CD14-positive monocyte (primary cell): ENCODE measurements around the gene GTF2F1. TPM values are rescaled to one million over a fixed set of nuclear protein-coding genes. Genes with fewer than 3 reads are reported as not detected.

Experiments used
- DNase-seq, 3 donors: peaks; one replicate each; pipeline ENCODE4 v3.0.0-alpha.2; 2011 to 2022
- H2AFZ ChIP-seq: 2 replicates; pipeline ENCODE4 v1.6.0; 2012; ENCODE audit warnings: mild to moderate bottlenecking, low read depth, low read length, inconsistent platforms; ENCODE audit not compliant: insufficient read depth, poor library complexity, severe bottlenecking
- H3K27ac ChIP-seq, 2 donors: 1 replicate in 1 of 2; 2 replicates in 1 of 2; pipeline ENCODE4 v1.5.1; 2012 to 2013; ENCODE audit warnings: low read length in 2 of 2, control low read depth in 1 of 2, inconsistent platforms in 1 of 2, low read depth in 1 of 2, mild to moderate bottlenecking in 1 of 2
- H3K27me3 ChIP-seq, 2 donors: one replicate each; pipeline versions ENCODE4 v1.6.0 to v1.6.1; 2011 to 2013; ENCODE audit warnings: low read length in 2 of 2; ENCODE audit not compliant: control insufficient read depth in 2 of 2, insufficient read depth in 2 of 2
- H3K36me3 ChIP-seq, 2 donors: replicated peaks in 1 of 2; 1 replicate in 1 of 2; 2 replicates in 1 of 2; pipeline versions ENCODE4 v1.5.1 to v1.6.1; 2012 to 2013; ENCODE audit warnings: low read length in 2 of 2, control low read depth in 1 of 2, inconsistent platforms in 1 of 2, mild to moderate bottlenecking in 1 of 2; ENCODE audit not compliant: insufficient read depth in 2 of 2, control insufficient read depth in 1 of 2
- H3K4me1 ChIP-seq, 2 donors: 1 replicate in 1 of 2; 2 replicates in 1 of 2; pipeline versions ENCODE4 v1.5.1 to v1.6.1; 2012 to 2013; ENCODE audit warnings: low read length in 2 of 2, control low read depth in 1 of 2, inconsistent platforms in 1 of 2, mild to moderate bottlenecking in 1 of 2, moderate library complexity in 1 of 2; ENCODE audit not compliant: insufficient read depth in 2 of 2, control insufficient read depth in 1 of 2
- H3K4me2 ChIP-seq: replicated peaks from 2 replicates; pipeline ENCODE3; 2012; ENCODE audit warnings: low read length, moderate library complexity, mild to moderate bottlenecking; ENCODE audit not compliant: poor library complexity, severe bottlenecking; ENCODE audit errors: extremely low read depth
- H3K4me3 ChIP-seq, 3 experiments: fragments of 200-600 bp in 1 of 3; sonication (generic) in 1 of 3; replicated peaks in 1 of 3; 1 replicate in 2 of 3; 2 replicates in 1 of 3; pipeline ENCODE4 v1.5.1; 2011 to 2013; ENCODE audit warnings: low read length in 3 of 3, mild to moderate bottlenecking in 3 of 3, control low read depth in 2 of 3, low read depth in 2 of 3, inconsistent platforms in 1 of 3, moderate library complexity in 1 of 3
- H3K79me2 ChIP-seq: 2 replicates; pipeline ENCODE4 v1.6.0; 2012; ENCODE audit warnings: mild to moderate bottlenecking, control low read depth, inconsistent platforms, low read length, moderate library complexity; ENCODE audit not compliant: insufficient read depth
- H3K9ac ChIP-seq: 2 replicates; pipeline ENCODE4 v1.6.0; 2017; ENCODE audit warnings: low read length, mild to moderate bottlenecking; ENCODE audit not compliant: insufficient read depth, poor library complexity, severe bottlenecking
- H3K9me3 ChIP-seq, 2 donors: replicated peaks in 1 of 2; 1 replicate in 1 of 2; 2 replicates in 1 of 2; pipeline versions ENCODE4 v1.5.1 to v1.6.1; 2012 to 2013; ENCODE audit warnings: low read length in 2 of 2, control low read depth in 1 of 2; ENCODE audit not compliant: control insufficient read depth in 1 of 2, insufficient read depth in 1 of 2
- H4K20me1 ChIP-seq: 2 replicates; pipeline ENCODE4 v1.6.0; 2012; ENCODE audit warnings: mild to moderate bottlenecking, low read length, control low read depth, moderate library complexity; ENCODE audit not compliant: insufficient read depth
- H3K27ac Mint-ChIP-seq, 7 donors: one replicate each; pipeline ENCODE4 v1.8.0; 2020; ENCODE audit warnings: mild to moderate bottlenecking in 7 of 7, mixed read lengths in 7 of 7, moderate library complexity in 6 of 7, inconsistent platforms in 2 of 7
- H3K27me3 Mint-ChIP-seq, 3 donors: one replicate each; pipeline ENCODE4 v1.8.0; 2021 to 2022; ENCODE audit warnings: low read depth in 3 of 3, mild to moderate bottlenecking in 3 of 3, mixed read lengths in 3 of 3, moderate library complexity in 3 of 3, inconsistent platforms in 1 of 3
- H3K36me3 Mint-ChIP-seq, 2 donors: one replicate each; pipeline ENCODE4 v1.8.0; 2020; ENCODE audit warnings: mixed read lengths in 2 of 2, inconsistent platforms in 1 of 2, mild to moderate bottlenecking in 1 of 2
- H3K4me1 Mint-ChIP-seq: one replicate; pipeline ENCODE4 v1.8.0; 2020; ENCODE audit warnings: mild to moderate bottlenecking, mixed read lengths
- H3K4me3 Mint-ChIP-seq, 2 donors: one replicate each; pipeline ENCODE4 v1.8.0; 2020; ENCODE audit warnings: mild to moderate bottlenecking in 2 of 2, mixed read lengths in 2 of 2, moderate library complexity in 1 of 2
- H3K9me3 Mint-ChIP-seq, 7 donors: one replicate each; pipeline ENCODE4 v1.8.0; 2020 to 2022; ENCODE audit warnings: mixed read lengths in 7 of 7, mild to moderate bottlenecking in 6 of 7, moderate library complexity in 6 of 7, inconsistent platforms in 2 of 7
- CTCF ChIP-seq: fragments of 200-600 bp; IDR thresholded peaks from one replicate; pipeline ENCODE4 v1.8.0; 2022; ENCODE audit warnings: antibody characterized with exemption, mild to moderate bottlenecking
- WGBS: methylation state at CpG from one replicate; pipeline ENCODE4 v1.1.5; 2013; ENCODE audit warnings: missing lambda C conversion rate; ENCODE audit not compliant: insufficient coverage; 5-methylcytosine and 5-hydroxymethylcytosine counted together
- intact Hi-C, 2 donors: fragments of 100-400 bp; cut with micrococcal nuclease; formaldehyde crosslinking; loops; one replicate each; pipeline versions ENCODE4 v1.15.0 to v1.15.1; 2023
- polyA plus RNA-seq, 3 donors: library from polyadenylated mRNA; depleted of rRNA in 1 of 3; unstranded in 2 of 3; stranded (reverse) in 1 of 3; fragments of 300-500 nt in 2 of 3; fragments of >200 nt in 1 of 3; fragmentation: Illumina TruSeq in 2 of 3; gene quantifications; 1 replicate in 2 of 3; 2 replicates in 1 of 3; pipeline ENCODE4 v1.2.3, GENCODE V29; 2012 to 2021

The GTF2F1 gene
- polyA plus RNA-seq, 3 donors, result 9.4 to 46.4 (median 13.2) TPM

- no peak for DNase-seq
- H3K9me3 Mint-ChIP-seq, result peaks cover 0 to 12% (median 3%) of the 10 kb centered on the region in 7 donors
- Histone ChIP-seq H3K4me3 (no peak overlapping the region), H3K9ac (no peak overlapping the region), H3K27ac (no peak overlapping the region), H3K4me2 (no peak overlapping the region), H4K20me1 (no peaks in the 10 kb centered on the region), H2AFZ (no peak overlapping the region), H3K9me3 (no peaks in the 10 kb centered on the region), H3K27me3 (no peaks in the 10 kb centered on the region), H3K36me3 (peaks cover 53 to 73% of the 10 kb centered on the region in 2 donors), H3K79me2 (no peaks in the 10 kb centered on the region), H3K4me1 (no peaks in the 10 kb centered on the region)
- peaks cover 0 to 2% (median 0%) of the 10 kb centered on the region in 3 donors for H3K27me3 Mint-ChIP-seq
- H3K4me3 Mint-ChIP-seq, result no peak overlapping the region
- H3K27ac Mint-ChIP-seq, result peak overlapping the region in 2 of 7 donors; percentile 40 to 53
- intact Hi-C loops, result loop anchor here (10.0 kb wide), 2 partner anchors 45 to 695 kb away; partner anchors contain the start of genes HSD11B1L (in 1 of the 2), KHSRP (in 1 of the 2) and MICOS13 (in 1 of the 2)
- no peak for TF ChIP-seq CTCF
- 100% methylated on average over 3 of the region's 3 CpGs for WGBS
- peaks cover 50 to 73% of the 10 kb centered on the region in 2 donors for H3K36me3 Mint-ChIP-seq
- H3K4me1 Mint-ChIP-seq, result no peaks in the 10 kb centered on the region
Measured at GRCh38 chr19:6379744-6380143, 13.2 kb downstream of the GTF2F1 start.

- Histone ChIP-seq H3K36me3 (peaks cover 45 to 61% of the 10 kb centered on the region in 2 donors), H3K4me3 (no peak overlapping the region), H3K9me3 (no peaks in the 10 kb centered on the region), H3K27me3 (no peaks in the 10 kb centered on the region), H3K27ac (no peak overlapping the region), H3K9ac (no peak overlapping the region), H3K79me2 (no peaks in the 10 kb centered on the region), H2AFZ (no peak overlapping the region), H3K4me1 (peaks cover 5 to 6% of the 10 kb centered on the region in 2 donors), H3K4me2 (no peak overlapping the region), H4K20me1 (no peaks in the 10 kb centered on the region)
- peaks cover 4% of the 10 kb centered on the region for H3K4me1 Mint-ChIP-seq
- no peak for TF ChIP-seq CTCF
- 100% methylated on average over 2 of the region's 9 CpGs for WGBS
- intact Hi-C loops, result loop anchor here (10.0 kb wide), 2 partner anchors 46 to 694 kb away; partner anchors contain the start of genes HSD11B1L (in 1 of the 2), KHSRP (in 1 of the 2) and MICOS13 (in 1 of the 2)
- peaks cover 0 to 12% (median 3%) of the 10 kb centered on the region in 7 donors for H3K9me3 Mint-ChIP-seq
- H3K4me3 Mint-ChIP-seq, result no peak overlapping the region
- no peak for DNase-seq
- H3K36me3 Mint-ChIP-seq, result peaks cover 48 to 66% of the 10 kb centered on the region in 2 donors
- no peak overlapping the region for H3K27ac Mint-ChIP-seq
- peaks cover 0 to 2% (median 0%) of the 10 kb centered on the region in 3 donors for H3K27me3 Mint-ChIP-seq
Measured at GRCh38 chr19:6378486-6378885, 14.5 kb downstream of the GTF2F1 start.
